ENCODE measurements around the gene JUND.

Gene JUND

DNA sequence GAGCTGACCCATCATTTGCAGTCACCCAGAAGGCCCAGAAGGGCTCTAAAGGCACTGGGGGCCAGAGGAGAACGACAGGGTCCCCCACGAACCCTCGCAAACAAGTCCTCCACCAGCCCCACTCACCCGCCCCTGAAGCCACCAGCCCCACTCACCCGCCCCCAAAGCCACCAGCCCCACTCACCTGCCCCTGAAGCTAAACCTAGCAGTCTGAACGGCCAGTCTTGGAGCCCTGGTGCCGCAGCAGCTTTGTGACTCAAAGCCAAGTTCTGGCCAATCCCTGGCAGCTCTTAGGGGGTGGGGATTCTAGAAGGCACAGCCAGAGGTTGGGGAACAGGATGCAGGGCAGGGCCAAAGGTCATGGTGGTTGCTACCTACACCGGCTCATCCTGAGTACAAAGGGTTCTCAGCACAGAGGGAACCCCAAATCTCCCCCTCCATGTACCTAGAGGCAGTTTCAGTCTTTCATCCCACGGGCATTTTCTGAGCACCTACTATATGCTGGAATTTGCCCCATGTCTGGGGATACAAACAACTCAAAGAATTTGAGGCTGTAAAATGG is 7.1 kb downstream of the JUND start, which contains the start of gene IQCN:
Gene IQCN (minus strand): TSS at position 234 of the 562 bp plus-strand sequence. CDS start 4,974 bp downstream, outside the sequence.
- no peak within 1 kb of the TSS for H3K4me3 ChIP-seq (ENCODE audit: low read depth, low read length)
- peak; percentile 42 for DNase-seq (ENCODE audit: low read depth)
- TF ChIP-seq, protein P1, sequence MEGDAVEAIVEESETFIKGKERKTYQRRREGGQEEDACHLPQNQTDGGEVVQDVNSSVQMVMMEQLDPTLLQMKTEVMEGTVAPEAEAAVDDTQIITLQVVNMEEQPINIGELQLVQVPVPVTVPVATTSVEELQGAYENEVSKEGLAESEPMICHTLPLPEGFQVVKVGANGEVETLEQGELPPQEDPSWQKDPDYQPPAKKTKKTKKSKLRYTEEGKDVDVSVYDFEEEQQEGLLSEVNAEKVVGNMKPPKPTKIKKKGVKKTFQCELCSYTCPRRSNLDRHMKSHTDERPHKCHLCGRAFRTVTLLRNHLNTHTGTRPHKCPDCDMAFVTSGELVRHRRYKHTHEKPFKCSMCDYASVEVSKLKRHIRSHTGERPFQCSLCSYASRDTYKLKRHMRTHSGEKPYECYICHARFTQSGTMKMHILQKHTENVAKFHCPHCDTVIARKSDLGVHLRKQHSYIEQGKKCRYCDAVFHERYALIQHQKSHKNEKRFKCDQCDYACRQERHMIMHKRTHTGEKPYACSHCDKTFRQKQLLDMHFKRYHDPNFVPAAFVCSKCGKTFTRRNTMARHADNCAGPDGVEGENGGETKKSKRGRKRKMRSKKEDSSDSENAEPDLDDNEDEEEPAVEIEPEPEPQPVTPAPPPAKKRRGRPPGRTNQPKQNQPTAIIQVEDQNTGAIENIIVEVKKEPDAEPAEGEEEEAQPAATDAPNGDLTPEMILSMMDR (conservative IDR thresholded peaks at IDR 0.05; ENCODE audit: low read depth, low read length), result no peak

DNA sequence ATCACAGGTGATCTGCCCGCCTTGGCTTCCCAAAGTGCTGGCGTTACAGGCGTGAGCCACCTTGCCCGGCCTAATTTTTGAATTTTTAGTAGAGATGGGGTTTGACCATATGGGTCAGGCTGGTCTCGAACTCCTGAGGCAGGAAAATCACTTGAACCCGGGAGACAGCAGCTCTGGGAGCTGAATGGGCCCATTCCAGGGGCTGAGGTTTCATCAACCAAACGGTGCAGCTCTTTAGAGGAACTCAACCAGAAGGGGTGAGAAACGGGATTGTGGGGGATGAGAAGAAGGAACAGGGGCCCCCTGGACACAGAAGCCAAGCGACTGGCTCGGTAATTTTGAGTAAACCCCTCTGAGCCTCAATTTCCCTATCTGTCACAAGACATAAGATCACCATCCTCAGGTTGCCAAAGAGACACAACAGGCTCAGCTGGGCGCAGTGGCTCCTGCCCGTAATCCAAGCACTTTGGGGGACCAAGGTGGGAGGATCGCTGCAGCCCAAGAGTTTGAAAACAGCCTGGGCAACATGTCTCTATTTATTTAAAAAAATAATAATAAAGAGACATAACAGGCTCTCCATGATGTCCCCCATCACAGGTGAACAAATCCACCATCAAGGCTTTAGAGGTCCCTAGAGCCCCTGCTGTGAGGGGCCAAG is 7.7 kb downstream of the JUND start:
- DNase-seq (ENCODE audit: low read depth), result no peak
- TF ChIP-seq, protein P1 (conservative IDR thresholded peaks at IDR 0.05; ENCODE audit: low read depth, low read length), result no peak
- no peak overlapping the region for H3K4me3 ChIP-seq (ENCODE audit: low read depth, low read length)

DNA sequence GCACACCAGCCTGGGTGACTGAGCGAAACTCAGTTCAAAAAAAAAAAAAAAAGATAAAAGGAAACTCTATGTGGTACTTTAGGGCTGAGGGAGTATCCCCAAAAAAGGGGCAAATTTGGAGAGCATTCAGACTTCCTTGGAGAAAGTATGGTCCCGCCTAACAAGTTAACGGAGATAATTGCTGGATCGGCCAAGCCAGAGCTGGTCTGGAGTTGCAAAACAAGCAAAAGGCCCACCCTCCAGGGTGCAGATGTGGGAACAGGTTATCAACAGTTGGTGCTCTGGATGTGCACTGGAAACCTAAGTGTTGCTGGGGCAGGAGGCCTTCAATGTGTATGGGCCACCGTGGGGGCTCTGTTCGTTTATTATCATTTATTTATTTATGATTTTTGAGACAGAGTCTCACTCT is 10.0 kb downstream of the JUND start:
- TF ChIP-seq, protein P1 (conservative IDR thresholded peaks at IDR 0.05; ENCODE audit: low read depth, low read length), result no peak
- no peak overlapping the region for H3K4me3 ChIP-seq (ENCODE audit: low read depth, low read length)
- no peak for DNase-seq (ENCODE audit: low read depth)

DNA sequence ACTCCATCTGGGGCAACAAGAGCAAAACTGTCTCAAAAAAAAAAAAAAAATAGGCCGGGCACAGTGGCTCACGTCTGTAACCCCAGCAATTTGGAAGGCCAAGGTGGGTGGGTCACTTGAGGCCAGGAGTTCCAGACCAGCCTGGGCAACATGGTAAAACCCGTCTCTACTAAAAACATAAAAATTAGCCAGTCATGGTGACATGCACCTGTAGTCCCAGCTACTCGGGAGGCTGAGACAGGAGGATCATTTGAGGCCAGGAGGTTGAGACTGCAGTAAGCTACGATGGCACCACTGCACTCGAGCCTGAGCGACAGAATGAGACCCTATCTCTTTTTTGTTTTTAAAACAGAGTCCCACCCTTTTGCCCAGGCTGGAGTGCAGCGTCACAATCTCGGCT is 11.1 kb downstream of the JUND start:
- H3K4me3 ChIP-seq (ENCODE audit: low read depth, low read length), result no peak overlapping the region
- no peak for DNase-seq (ENCODE audit: low read depth)

DNA sequence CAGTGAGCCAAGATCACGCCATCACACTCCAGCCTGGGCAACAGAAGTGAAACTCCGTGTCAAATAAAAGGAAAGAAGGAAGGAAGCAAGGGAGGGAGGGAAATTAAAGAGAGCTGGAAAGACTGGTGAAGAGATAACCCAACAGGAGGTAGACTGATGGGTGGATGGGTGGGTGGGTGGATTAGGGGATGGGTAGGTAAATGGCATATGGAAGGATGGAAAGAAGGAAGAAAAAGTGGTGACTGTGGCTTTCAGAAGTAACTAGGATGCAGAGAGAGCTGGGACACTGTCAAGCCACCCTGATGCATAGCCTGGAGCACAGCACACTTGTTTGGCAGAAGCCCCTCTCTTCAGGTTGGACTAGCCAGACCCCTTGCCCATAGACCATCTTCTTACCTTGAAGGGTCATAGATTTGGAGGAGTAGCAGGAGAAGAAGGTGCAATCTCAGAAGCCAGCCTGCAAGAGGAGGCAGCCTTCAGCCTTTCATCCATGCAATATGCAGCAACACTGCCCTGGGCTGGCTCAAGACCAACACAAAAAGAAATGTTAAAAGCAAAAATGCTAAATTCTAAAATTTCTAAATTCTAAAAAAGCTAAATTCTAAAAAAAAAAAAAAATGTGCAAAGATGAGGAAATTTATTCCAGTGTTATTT is 12.2 kb downstream of the JUND start:
- no peak overlapping the region for H3K4me3 ChIP-seq (ENCODE audit: low read depth, low read length)
- TF ChIP-seq, protein P1 (conservative IDR thresholded peaks at IDR 0.05; ENCODE audit: low read depth, low read length), result no peak
- DNase-seq (ENCODE audit: low read depth), result no peak

More for the DNA sequence above, 11.1 kb downstream of the JUND start:
- TF ChIP-seq, protein P1 (conservative IDR thresholded peaks at IDR 0.05; ENCODE audit: low read depth, low read length), result no peak

DNA sequence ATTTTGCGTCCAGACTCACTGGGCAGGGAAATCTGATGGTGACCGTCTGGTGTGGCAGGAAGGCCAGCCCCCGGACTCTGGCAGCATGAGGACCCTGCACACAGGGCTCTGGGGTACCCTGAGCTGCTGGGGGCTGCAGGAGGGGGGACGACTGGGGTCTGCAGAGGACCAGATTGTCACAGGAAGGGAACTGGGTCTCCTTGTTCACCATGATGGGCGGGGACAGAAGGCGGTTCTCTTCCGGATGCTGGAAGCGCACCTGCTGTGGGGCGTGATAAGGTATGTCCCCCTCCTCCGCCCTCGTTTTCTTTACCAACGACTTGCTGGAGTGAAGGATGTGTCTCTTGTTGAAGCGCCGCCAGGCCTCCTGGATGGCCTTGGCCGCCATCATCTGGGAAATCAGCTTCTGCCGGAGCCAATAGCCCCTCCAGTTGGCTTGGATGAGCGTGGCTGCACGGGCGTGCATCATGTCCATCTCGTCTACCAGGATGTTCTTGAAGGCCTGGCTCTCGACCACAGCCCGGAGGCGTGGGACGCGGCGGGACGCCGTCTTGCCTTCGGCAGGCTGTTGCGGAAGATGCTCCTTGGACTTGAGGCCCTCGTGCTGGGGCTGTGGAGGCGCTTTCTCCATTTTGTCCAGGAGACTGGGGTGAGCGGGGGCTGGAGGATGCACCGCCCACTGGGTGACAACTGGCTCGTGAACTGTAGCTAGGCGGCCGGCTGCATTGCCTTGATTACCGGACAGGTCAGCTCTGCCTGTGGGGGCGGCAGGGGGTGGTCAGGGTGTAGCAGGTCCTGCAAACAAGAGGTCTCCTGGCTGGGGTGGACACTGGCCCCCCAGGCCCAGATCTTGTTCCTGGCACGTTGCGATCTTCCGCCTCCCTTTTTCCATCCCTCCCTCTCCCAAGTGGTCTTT is 14.4 kb downstream of the JUND start:
- TF ChIP-seq, protein P1 (conservative IDR thresholded peaks at IDR 0.05; ENCODE audit: low read depth, low read length), result no peak
- no peak for DNase-seq (ENCODE audit: low read depth)
- H3K4me3 ChIP-seq (ENCODE audit: low read depth, low read length), result no peak overlapping the region
